H9 (cell line): ENCODE results near the gene GUK1. TPM values are rescaled to one million over a fixed set of nuclear protein-coding genes. Genes with fewer than 3 reads are reported as not detected.
A peak's percentile ranks its signal among the peaks of the same experiment; 100 is the strongest.

Experiments used
- DNase-seq: peaks from one replicate; pipeline ENCODE4 v3.0.0-alpha.2; 2017
- H2AFZ ChIP-seq: one replicate; pipeline ENCODE4 v1.6.1; 2013; ENCODE audit warnings: mild to moderate bottlenecking, low read length, control low read depth, moderate library complexity
- H2AK5ac ChIP-seq: 2 replicates; pipeline ENCODE4 v1.6.1; 2013; ENCODE audit warnings: low read length, control low read depth, mixed read lengths; ENCODE audit not compliant: insufficient read length
- H2BK120ac ChIP-seq: one replicate; pipeline ENCODE4 v1.6.1; 2013; ENCODE audit warnings: low read depth, mild to moderate bottlenecking, low read length, control low read depth, inconsistent platforms; ENCODE audit not compliant: poor library complexity, severe bottlenecking
- H2BK12ac ChIP-seq: 2 replicates; pipeline ENCODE4 v1.6.1; 2013; ENCODE audit warnings: low read length, control low read depth, mixed read lengths, low read depth; ENCODE audit not compliant: insufficient read length
- H2BK15ac ChIP-seq: 2 replicates; pipeline ENCODE4 v1.6.1; 2013; ENCODE audit warnings: low read depth, low read length, control low read depth
- H2BK20ac ChIP-seq: one replicate; pipeline ENCODE4 v1.6.1; 2013; ENCODE audit warnings: low read depth, mild to moderate bottlenecking, low read length, control low read depth, inconsistent platforms; ENCODE audit not compliant: poor library complexity, severe bottlenecking
- H2BK5ac ChIP-seq: 2 replicates; pipeline ENCODE4 v1.6.1; 2013; ENCODE audit warnings: low read length, control low read depth, mixed read lengths; ENCODE audit not compliant: insufficient read length
- H3K14ac ChIP-seq: 2 replicates; pipeline ENCODE4 v1.6.1; 2013; ENCODE audit warnings: low read length, control low read depth; ENCODE audit not compliant: insufficient read depth
- H3K18ac ChIP-seq: 2 replicates; pipeline ENCODE4 v1.6.1; 2013; ENCODE audit warnings: low read depth, mild to moderate bottlenecking, mixed read lengths, low read length, control low read depth; ENCODE audit not compliant: insufficient read length
- H3K23ac ChIP-seq: 2 replicates; pipeline ENCODE4 v1.6.1; 2013; ENCODE audit warnings: low read length, control low read depth, mixed read lengths, low read depth; ENCODE audit not compliant: insufficient read length
- H3K23me2 ChIP-seq: 2 replicates; pipeline ENCODE4 v1.6.1; 2013; ENCODE audit warnings: low read depth, mild to moderate bottlenecking, mixed read lengths, low read length, control low read depth; ENCODE audit not compliant: insufficient read length, poor library complexity, severe bottlenecking
- H3K27ac ChIP-seq: 2 replicates; pipeline ENCODE4 v1.5.1; 2013; ENCODE audit warnings: low read length, control low read depth, mixed read lengths, low read depth; ENCODE audit not compliant: insufficient read length
- H3K27me3 ChIP-seq: 2 replicates; pipeline ENCODE4 v1.6.1; 2013; ENCODE audit warnings: low read length, control low read depth, inconsistent platforms; ENCODE audit not compliant: insufficient read depth
- H3K4ac ChIP-seq: 2 replicates; pipeline ENCODE4 v1.6.1; 2013; ENCODE audit warnings: low read depth, mild to moderate bottlenecking, control low read depth, inconsistent platforms, low read length, moderate library complexity
- H3K4me1 ChIP-seq: 2 replicates; pipeline ENCODE4 v1.6.1; 2013; ENCODE audit warnings: low read length, control low read depth, inconsistent platforms; ENCODE audit not compliant: insufficient read depth
- H3K4me2 ChIP-seq: 2 replicates; pipeline ENCODE4 v1.6.1; 2013; ENCODE audit warnings: low read length, control low read depth, mixed read lengths; ENCODE audit not compliant: insufficient read length, insufficient read depth
- H3K56ac ChIP-seq: 2 replicates; pipeline ENCODE4 v1.6.1; 2013; ENCODE audit warnings: low read depth, mild to moderate bottlenecking, mixed read lengths, low read length, control low read depth; ENCODE audit not compliant: insufficient read length
- H3K79me1 ChIP-seq: 2 replicates; pipeline ENCODE4 v1.6.1; 2013; ENCODE audit warnings: low read depth, mild to moderate bottlenecking, moderate library complexity, low read length, control low read depth, inconsistent platforms; ENCODE audit not compliant: insufficient read depth, poor library complexity, severe bottlenecking
- H3K79me2 ChIP-seq: 2 replicates; pipeline ENCODE4 v1.6.1; 2013; ENCODE audit warnings: low read length, control low read depth, inconsistent platforms; ENCODE audit not compliant: insufficient read depth
- H3K9ac ChIP-seq: 2 replicates; pipeline ENCODE4 v1.6.1; 2013; ENCODE audit warnings: low read length, control low read depth, mixed read lengths; ENCODE audit not compliant: insufficient read length; ENCODE audit errors: extremely low read depth
- H3K9me3 ChIP-seq: one replicate; pipeline ENCODE4 v1.6.1; 2013; ENCODE audit warnings: low read depth, low read length, inconsistent platforms; ENCODE audit not compliant: control insufficient read depth
- H3T11ph ChIP-seq: one replicate; pipeline ENCODE4 v1.6.1; 2013; ENCODE audit warnings: mild to moderate bottlenecking, low read length, control low read depth, inconsistent platforms
- H4K20me1 ChIP-seq: one replicate; pipeline ENCODE4 v1.6.1; 2013; ENCODE audit not compliant: control insufficient read depth, insufficient read length, insufficient read depth
- H4K5ac ChIP-seq: 2 replicates; pipeline ENCODE4 v1.6.1; 2013; ENCODE audit warnings: low read depth, mild to moderate bottlenecking, mixed read lengths, low read length, control low read depth; ENCODE audit not compliant: insufficient read length
- H4K8ac ChIP-seq: replicated peaks from 2 replicates; pipeline ENCODE4 v1.6.1; 2013; ENCODE audit warnings: low read length, control low read depth, mixed read lengths, low read depth; ENCODE audit not compliant: insufficient read length
- H4K91ac ChIP-seq: 2 replicates; pipeline ENCODE4 v1.6.1; 2013; ENCODE audit warnings: low read depth, mild to moderate bottlenecking, moderate library complexity, mixed read lengths, low read length, control low read depth; ENCODE audit not compliant: insufficient read length
- H3K27ac Mint-ChIP-seq, 3 experiments: 2 replicates in 2 of 3; 3 replicates in 1 of 3; pipeline ENCODE4 v1.8.0; 2020 to 2021; ENCODE audit warnings: mixed read lengths in 3 of 3, mild to moderate bottlenecking in 1 of 3, moderate library complexity in 1 of 3
- H3K27me3 Mint-ChIP-seq: 2 replicates; pipeline ENCODE4 v1.8.0; 2021; ENCODE audit warnings: low read depth, mild to moderate bottlenecking, moderate library complexity, mixed read lengths
- H3K36me3 Mint-ChIP-seq, 3 experiments: 2 replicates in 2 of 3; 3 replicates in 1 of 3; pipeline ENCODE4 v1.8.0; 2020 to 2021; ENCODE audit warnings: low read depth in 3 of 3, mixed read lengths in 3 of 3; ENCODE audit not compliant: insufficient read depth in 1 of 3
- H3K4me1 Mint-ChIP-seq, 2 experiments: 2 replicates each; pipeline ENCODE4 v1.8.0; 2020; ENCODE audit warnings: mixed read lengths in 2 of 2
- H3K4me3 Mint-ChIP-seq, 2 experiments: 2 replicates in 1 of 2; 3 replicates in 1 of 2; pipeline ENCODE4 v1.8.0; 2020 to 2021; ENCODE audit warnings: mild to moderate bottlenecking in 2 of 2, mixed read lengths in 2 of 2, moderate library complexity in 1 of 2
- H3K9me3 Mint-ChIP-seq, 2 experiments: 2 replicates in 1 of 2; 3 replicates in 1 of 2; pipeline ENCODE4 v1.8.0; 2020; ENCODE audit warnings: mild to moderate bottlenecking in 2 of 2, mixed read lengths in 2 of 2, moderate library complexity in 1 of 2
- CTCF ChIP-seq: fragments of 200-600 bp; sonication (generic); conservative IDR thresholded peaks from 3 replicates; pipeline ENCODE4 v1.8.0; 2021; ENCODE audit warnings: antibody characterized with exemption, mild to moderate bottlenecking
- WGBS: extraction: QIAGEN DNeasy Blood & Tissue Kit; methylation state at CpG from one replicate; pipeline ENCODE4 v1.1.7; 2013; ENCODE audit warnings: missing lambda C conversion rate, low lambda C conversion rate, mixed read lengths; ENCODE audit not compliant: insufficient read length; ENCODE audit errors: extremely low coverage; 5-methylcytosine and 5-hydroxymethylcytosine counted together
- total RNA-seq: library from RNA; stranded (reverse); gene quantifications from 2 replicates; pipeline ENCODE4 v1.2.1, GENCODE V29; 2021

GUK1 gene
- total RNA-seq, 1 experiment from 2014 or later: 88.2 TPM

- peak overlapping the region in 1 of 3 experiments; percentile 53; a peak in 1 of 7 replicates for H3K27ac Mint-ChIP-seq
- Histone ChIP-seq H3K18ac (no peak overlapping the region), H2BK12ac (no peak overlapping the region), H3K23me2 (no peaks in the 10 kb centered on the region), H4K5ac (no peak overlapping the region), H3K4ac (no peak overlapping the region), H3K9me3 (no peaks in the 10 kb centered on the region), H2BK15ac (no peak overlapping the region), H2AK5ac (no peak overlapping the region), H4K20me1 (peaks cover 2% of the 10 kb centered on the region), H3K27ac (no peak overlapping the region), H2BK20ac (no peak overlapping the region), H3K56ac (no peak overlapping the region), H2AFZ (no peak overlapping the region), H3K27me3 (no peaks in the 10 kb centered on the region), H4K91ac (no peak overlapping the region), H3T11ph (no peak overlapping the region), H3K23ac (no peak overlapping the region), H2BK120ac (no peak overlapping the region), H3K14ac (no peak overlapping the region), H3K4me2 (no peak overlapping the region), H3K79me2 (peaks cover 62% of the 10 kb centered on the region), H3K9ac (no peak overlapping the region), H4K8ac (no peak overlapping the region), H3K79me1 (peaks cover 14% of the 10 kb centered on the region), H2BK5ac (no peak overlapping the region), H3K4me1 (no peaks in the 10 kb centered on the region)
- peaks cover 4 to 14% of the 10 kb centered on the region in 2 experiments; a peak in 3 of 4 replicates for H3K4me1 Mint-ChIP-seq
- no peaks in the 10 kb centered on the region for H3K27me3 Mint-ChIP-seq
- DNase-seq: no peak
- H3K36me3 Mint-ChIP-seq: peaks cover 48 to 59% (median 51%) of the 10 kb centered on the region in 3 experiments
- WGBS: no CpG with 5 or more reads among the region's 13 CpGs
- H3K9me3 Mint-ChIP-seq: peaks cover 8 to 11% of the 10 kb centered on the region in 2 experiments
- no peak overlapping the region for H3K4me3 Mint-ChIP-seq
- no peak for TF ChIP-seq CTCF
Observed at GRCh38 chr1:228094432-228095016, 45.6 kb upstream of the GUK1 start.
